ENCODE results near the gene BCAR3. TPM values are rescaled to one million over a fixed set of nuclear protein-coding genes. Genes with fewer than 3 reads are reported as not detected.

Gene BCAR3
- total and polyA plus RNA-seq, 2 of the 4 experiments (the other 2 are of a cell fraction), result 41.4 to 46.4 TPM

- TF ChIP-seq RFX5 (IDR thresholded peaks at IDR 0.05; ENCODE audit: low read depth, low read length), result no peak
Observed at GRCh38 chr1:93662481-93663207, 19.0 kb downstream of the BCAR3 start (continued).

DNA sequence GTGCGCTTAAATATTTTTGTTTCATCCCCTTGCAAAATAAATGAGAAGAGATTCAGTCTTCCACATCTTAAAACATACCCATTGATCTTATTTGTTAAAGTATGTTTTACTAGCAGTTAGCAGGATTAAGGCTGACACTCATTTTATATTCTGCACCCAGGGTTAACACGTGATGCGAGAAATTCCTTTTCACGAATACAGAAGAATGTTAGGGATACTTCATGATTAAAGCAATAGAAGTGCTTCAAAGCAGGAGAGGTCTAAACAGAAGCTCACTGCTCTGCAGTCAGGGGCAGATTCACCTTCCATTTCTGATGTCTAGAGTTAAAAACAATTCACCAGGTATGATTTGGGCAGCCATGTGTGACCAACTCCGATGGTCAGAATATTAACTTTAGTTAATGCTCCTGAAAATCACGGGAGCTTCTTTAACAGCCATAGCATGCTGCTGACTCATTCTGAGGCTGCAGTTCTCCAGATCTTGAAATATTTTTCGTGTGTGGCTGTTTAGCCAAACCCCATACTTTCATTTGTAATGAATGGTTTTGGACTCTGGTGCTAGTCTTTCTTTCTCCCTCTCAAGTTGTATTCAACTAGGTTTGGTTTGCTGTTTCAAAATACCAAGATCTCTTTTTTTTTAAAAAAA lies 19.7 kb downstream of the BCAR3 start:
- no peak overlapping the region for H3K4me3 ChIP-seq (ENCODE audit: insufficient read depth, low read depth, low read length)
- DNase-seq, result peak; percentile 89
- H3K27me3 ChIP-seq (ENCODE audit: control insufficient read depth, insufficient read depth, low read length), result no peaks in the 10 kb centered on the region
- H2AK5ac ChIP-seq (ENCODE audit: low read depth, low read length), result peak overlapping the region; percentile 46; the same call in 1 of the 2 replicates
- POLR2A ChIA-PET (ENCODE audit: unreplicated experiment), result interaction anchor here (0.6 to 0.7 kb wide), 2 partner anchors 10 to 86 kb away, joined by 4 to 14 read pairs; no protein-coding TSS in a partner anchor
- H3K9me1 ChIP-seq (ENCODE audit: insufficient read depth, low read length), result peaks cover 32% of the 10 kb centered on the region
- peak overlapping the region; percentile 61 for H3K9ac ChIP-seq (ENCODE audit: low read depth, low read length)
- H4K20me1 ChIP-seq (ENCODE audit: insufficient read depth, low read length), result peaks cover 42% of the 10 kb centered on the region
- intact Hi-C loops (cut with micrococcal nuclease), result no loop called here
- H3K4ac ChIP-seq (ENCODE audit: low read depth, low read length), result peak overlapping the region; percentile 77
- peak overlapping the region; percentile 93 for H2BK120ac ChIP-seq (ENCODE audit: low read depth, low read length)
- no peak overlapping the region for H2AK9ac ChIP-seq (replicated peaks; ENCODE audit: low read depth, low read length, poor library complexity)
- WGBS, 2 experiments (ENCODE audit: extremely low coverage in 2 of 2, insufficient read length in 1 of 2), result 20% methylated on average over 1 of the region's 7 CpGs; no CpG with 5 or more reads in 1 of the 2 experiments
- H4K91ac ChIP-seq (ENCODE audit: insufficient read depth, low read depth, low read length), result peak overlapping the region; percentile 96
- dilution Hi-C loops (cut with HindIII; ENCODE audit: low sequenced_read_pairs, unreplicated experiment), result no loop called here
- H3K36me3 ChIP-seq (ENCODE audit: control insufficient read depth, insufficient read depth, low read length), result peaks cover 14% of the 10 kb centered on the region
- H2BK5ac ChIP-seq (ENCODE audit: low read depth, low read length, poor library complexity, severe bottlenecking), result peak overlapping the region; percentile 94
- H3K4me2 ChIP-seq (ENCODE audit: low read depth, low read length), result peak overlapping the region; percentile 77
- CTCF ChIA-PET, result interaction anchor here (1.0 to 1.5 kb wide), 2 partner anchors 11 to 152 kb away, joined by 3 to 4 read pairs; no protein-coding TSS in a partner anchor
- peak overlapping the region; percentile 84 for H3K56ac ChIP-seq (ENCODE audit: extremely low read depth, insufficient read depth, low read length)
- ATAC-seq (ENCODE audit: low read depth), result peak; percentile 69
- BruUV-seq (replicated peaks), result no TSS peak
- H3K23ac ChIP-seq (ENCODE audit: low read depth, low read length), result peak overlapping the region; percentile 81; the same call in 1 of the 2 replicates
- H3K27ac ChIP-seq (ENCODE audit: insufficient read depth, low read length), result peak overlapping the region; percentile 83; the same call in 1 of the 2 replicates
- peak overlapping the region; percentile 86 for H3K18ac ChIP-seq (ENCODE audit: low read depth, low read length)
- H3K4me1 ChIP-seq (ENCODE audit: control insufficient read depth, insufficient read depth, low read length), result peaks cover 50% of the 10 kb centered on the region
- H3K14ac ChIP-seq (replicated peaks; ENCODE audit: low read depth, low read length), result peak overlapping the region; percentile 69
- H4K5ac ChIP-seq (ENCODE audit: low read depth, low read length), result peak overlapping the region; percentile 91
- peaks cover 31 to 67% of the 10 kb centered on the region in 2 experiments for H3K79me1 ChIP-seq (ENCODE audit: low read depth in 1 of 2, low read length in 2 of 2)
- H3K9me3 ChIP-seq (ENCODE audit: control insufficient read depth, insufficient read depth, low read length), result no peaks in the 10 kb centered on the region
- H2BK20ac ChIP-seq (ENCODE audit: low read depth, low read length), result peak overlapping the region; percentile 76
- H2BK15ac ChIP-seq (ENCODE audit: low read depth, low read length), result peak overlapping the region; percentile 79; the same call in 1 of the 3 replicates
- in situ Hi-C loops (cut with MboI; ENCODE audit: low sequenced_read_pairs), result no loop called here
- H4K8ac ChIP-seq (ENCODE audit: low read depth in 2 of 2, low read length in 2 of 2), result peak overlapping the region; percentile 1 to 80; a peak in 3 of 4 replicates
- H2AFZ ChIP-seq (replicated peaks; ENCODE audit: low read length, poor library complexity), result no peak overlapping the region
- no peak; the same call in 1 of the 2 replicates for TF ChIP-seq RAD21 (IDR thresholded peaks at IDR 0.05; ENCODE audit: low read length)
- TF ChIP-seq MXI1 (IDR thresholded peaks at IDR 0.05; ENCODE audit: borderline replicate concordance, low read depth, low read length), result 0 out of 2 replicates have a peak, but pooled peaks have one; percentile 18
- TF ChIP-seq, protein P1, sequence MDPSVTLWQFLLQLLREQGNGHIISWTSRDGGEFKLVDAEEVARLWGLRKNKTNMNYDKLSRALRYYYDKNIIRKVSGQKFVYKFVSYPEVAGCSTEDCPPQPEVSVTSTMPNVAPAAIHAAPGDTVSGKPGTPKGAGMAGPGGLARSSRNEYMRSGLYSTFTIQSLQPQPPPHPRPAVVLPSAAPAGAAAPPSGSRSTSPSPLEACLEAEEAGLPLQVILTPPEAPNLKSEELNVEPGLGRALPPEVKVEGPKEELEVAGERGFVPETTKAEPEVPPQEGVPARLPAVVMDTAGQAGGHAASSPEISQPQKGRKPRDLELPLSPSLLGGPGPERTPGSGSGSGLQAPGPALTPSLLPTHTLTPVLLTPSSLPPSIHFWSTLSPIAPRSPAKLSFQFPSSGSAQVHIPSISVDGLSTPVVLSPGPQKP (IDR thresholded peaks at IDR 0.05; ENCODE audit: borderline replicate concordance, low read depth, low read length), result no peak
- TF ChIP-seq, protein P2, sequence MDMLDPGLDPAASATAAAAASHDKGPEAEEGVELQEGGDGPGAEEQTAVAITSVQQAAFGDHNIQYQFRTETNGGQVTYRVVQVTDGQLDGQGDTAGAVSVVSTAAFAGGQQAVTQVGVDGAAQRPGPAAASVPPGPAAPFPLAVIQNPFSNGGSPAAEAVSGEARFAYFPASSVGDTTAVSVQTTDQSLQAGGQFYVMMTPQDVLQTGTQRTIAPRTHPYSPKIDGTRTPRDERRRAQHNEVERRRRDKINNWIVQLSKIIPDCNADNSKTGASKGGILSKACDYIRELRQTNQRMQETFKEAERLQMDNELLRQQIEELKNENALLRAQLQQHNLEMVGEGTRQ (IDR thresholded peaks at IDR 0.05; ENCODE audit: low read depth, low read length), result no peak
- TF ChIP-seq SMC3 (IDR thresholded peaks at IDR 0.05; ENCODE audit: low read depth, low read length), result no peak
- TF ChIP-seq POLR2A (IDR thresholded peaks at IDR 0.05; ENCODE audit: low read depth, low read length), result no peak
- TF ChIP-seq MAZ (IDR thresholded peaks at IDR 0.05; ENCODE audit: borderline replicate concordance, low read depth, low read length), result no peak
- TF ChIP-seq FOS (IDR thresholded peaks at IDR 0.05; ENCODE audit: low read depth, low read length), result peak; percentile 44; the same call in 1 of the 2 replicates
- TF ChIP-seq, protein P3, sequence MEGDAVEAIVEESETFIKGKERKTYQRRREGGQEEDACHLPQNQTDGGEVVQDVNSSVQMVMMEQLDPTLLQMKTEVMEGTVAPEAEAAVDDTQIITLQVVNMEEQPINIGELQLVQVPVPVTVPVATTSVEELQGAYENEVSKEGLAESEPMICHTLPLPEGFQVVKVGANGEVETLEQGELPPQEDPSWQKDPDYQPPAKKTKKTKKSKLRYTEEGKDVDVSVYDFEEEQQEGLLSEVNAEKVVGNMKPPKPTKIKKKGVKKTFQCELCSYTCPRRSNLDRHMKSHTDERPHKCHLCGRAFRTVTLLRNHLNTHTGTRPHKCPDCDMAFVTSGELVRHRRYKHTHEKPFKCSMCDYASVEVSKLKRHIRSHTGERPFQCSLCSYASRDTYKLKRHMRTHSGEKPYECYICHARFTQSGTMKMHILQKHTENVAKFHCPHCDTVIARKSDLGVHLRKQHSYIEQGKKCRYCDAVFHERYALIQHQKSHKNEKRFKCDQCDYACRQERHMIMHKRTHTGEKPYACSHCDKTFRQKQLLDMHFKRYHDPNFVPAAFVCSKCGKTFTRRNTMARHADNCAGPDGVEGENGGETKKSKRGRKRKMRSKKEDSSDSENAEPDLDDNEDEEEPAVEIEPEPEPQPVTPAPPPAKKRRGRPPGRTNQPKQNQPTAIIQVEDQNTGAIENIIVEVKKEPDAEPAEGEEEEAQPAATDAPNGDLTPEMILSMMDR (conservative IDR thresholded peaks at IDR 0.05; ENCODE audit: low read depth, low read length), result no peak

All from IMR-90 (cell line).